ENCODE results near the gene ALG14.
"Not testable (repeated sequence)": the region's sequence is repeated elsewhere in the genome, so short reads cannot be mapped to it uniquely, and the experiment has no call there.

Gene ALG14

DNA sequence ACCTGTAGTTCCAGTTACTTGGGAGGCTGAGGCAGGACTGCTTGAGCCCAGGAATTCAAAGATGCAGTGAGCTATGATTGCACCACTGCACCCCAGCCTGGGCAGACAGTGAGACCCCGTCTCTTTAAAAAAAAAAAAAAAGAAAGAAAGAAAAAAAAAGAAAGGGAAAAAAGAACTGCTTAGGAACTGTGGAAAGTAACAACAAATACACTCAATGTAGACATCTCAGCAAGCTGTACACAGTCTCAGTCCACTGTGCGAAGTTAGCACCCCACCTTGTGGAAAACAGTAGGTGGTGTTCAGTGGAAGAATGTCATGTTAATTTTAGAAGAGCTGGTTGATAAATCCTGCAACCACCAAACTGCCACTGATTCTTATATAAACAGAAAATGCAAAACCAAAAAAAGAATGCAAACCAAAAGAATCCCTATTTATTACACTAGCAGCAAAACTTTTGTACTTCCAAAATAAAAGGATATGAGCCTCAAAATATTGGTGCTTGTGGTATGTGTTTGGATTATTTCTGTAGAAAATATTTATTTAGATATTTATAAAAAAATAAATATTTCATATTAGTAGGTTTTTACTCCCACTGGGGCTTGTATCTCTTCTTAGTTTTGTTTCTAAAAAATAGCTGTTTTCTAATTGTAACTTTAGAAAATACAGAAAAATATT lies 31.1 kb downstream of the ALG14 start:
- no peak for DNase-seq (ENCODE audit: low read depth)

GRCh38 chr1:95040032-95040525 lies 32.7 kb downstream of the ALG14 start:
- no peak for DNase-seq (ENCODE audit: low read depth)

DNA sequence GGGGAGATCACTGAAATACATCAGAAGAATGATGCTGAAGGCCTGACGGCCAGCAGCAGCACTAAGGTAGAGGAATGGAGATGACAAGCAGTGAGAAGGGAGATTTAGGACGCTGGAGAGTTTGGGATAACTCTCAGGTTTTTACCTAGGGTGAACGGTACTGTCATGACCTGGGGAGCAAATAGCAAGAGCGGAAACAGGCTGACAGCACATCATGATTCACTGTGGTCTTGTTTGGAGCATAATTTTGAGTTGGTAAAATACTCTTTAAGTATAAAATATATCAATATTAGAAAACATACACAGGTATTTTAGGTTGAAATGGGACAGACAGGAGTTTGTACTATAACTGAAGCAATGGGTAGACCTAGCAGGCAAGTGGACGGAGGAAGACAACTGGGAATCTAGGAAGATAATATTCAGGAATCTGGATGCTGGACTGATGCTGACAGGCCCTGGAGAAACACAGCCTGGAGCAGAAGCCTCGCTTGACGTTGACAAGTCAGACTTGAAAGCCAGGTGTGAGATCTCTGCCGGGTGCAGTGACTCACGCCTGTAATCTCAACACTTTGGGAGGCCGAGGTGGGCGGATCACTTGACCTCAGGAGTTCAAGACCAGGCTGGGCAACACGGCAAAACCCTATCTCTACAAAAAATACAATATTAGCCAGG lies 33.3 kb downstream of the ALG14 start:
- no peak for DNase-seq (ENCODE audit: low read depth)

- no peak for DNase-seq (ENCODE audit: low read depth)
Observed at GRCh38 chr1:95035536-95035935, 37.2 kb downstream of the ALG14 start.

- no peak for DNase-seq (ENCODE audit: low read depth)
Observed at GRCh38 chr1:95034506-95034905, 38.2 kb downstream of the ALG14 start.

- no peak for DNase-seq (ENCODE audit: low read depth)
Observed at GRCh38 chr1:95033843-95034242, 38.9 kb downstream of the ALG14 start.

DNA sequence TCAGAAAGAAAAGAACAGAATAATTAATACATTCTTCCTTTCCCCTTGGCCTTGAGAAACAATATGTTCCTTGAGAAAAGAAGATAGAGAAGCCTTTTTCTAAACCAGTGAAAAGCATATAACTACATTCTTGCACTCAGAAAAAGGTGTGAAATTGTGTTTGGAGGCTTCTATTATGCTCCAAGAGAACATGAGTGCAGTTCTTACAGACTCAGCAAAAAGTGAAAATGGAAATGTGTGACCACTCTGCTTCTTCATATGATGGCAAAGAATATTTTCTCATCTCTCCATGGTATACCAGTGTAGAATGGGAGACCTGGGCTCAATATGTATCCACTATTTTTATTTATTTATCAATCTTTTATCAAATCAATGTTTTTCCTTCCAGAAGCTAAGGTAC lies 43.2 kb downstream of the ALG14 start:
- DNase-seq (ENCODE audit: low read depth), result no peak

DNA sequence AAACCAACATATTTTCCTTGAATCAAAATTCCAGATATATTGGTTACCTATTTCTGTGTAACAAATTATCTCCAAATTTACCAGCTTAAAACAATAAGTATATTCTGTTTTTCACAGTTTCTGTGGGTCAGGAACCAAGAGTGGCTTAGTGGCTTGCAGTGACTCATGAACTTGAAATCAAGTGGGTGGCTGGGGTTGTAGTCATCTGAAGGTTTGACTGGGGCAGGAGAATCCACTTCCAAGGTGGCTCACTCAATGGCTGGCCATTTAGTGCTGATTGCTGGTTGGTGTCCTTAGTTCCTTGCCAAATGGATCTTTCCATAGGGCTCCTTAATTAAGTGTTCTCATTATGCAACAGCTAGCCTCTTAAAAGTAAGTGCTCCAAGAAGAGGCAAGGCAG lies 43.8 kb downstream of the ALG14 start:
- no peak for DNase-seq (ENCODE audit: low read depth)

GRCh38 chr1:95027046-95027445 lies 45.7 kb downstream of the ALG14 start:
- DNase-seq (ENCODE audit: low read depth), result no peak

- no peak for DNase-seq (ENCODE audit: low read depth)
Observed at GRCh38 chr1:95023399-95024043, 49.2 kb downstream of the ALG14 start.

DNA sequence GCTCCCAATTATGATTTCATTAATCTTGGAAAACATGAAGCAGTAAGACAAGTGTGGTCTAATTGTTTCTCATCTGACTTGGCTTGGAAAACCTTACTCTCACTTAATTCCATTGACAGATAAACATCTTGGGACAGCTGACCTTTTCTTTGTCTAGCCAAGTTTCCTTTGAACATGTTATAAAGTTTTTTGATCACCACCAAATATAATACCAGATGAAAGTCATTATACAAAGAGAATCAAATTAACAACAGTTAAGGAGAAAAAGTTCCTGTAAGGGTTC lies 50.2 kb downstream of the ALG14 start:
- no peak for DNase-seq (ENCODE audit: low read depth)

DNA sequence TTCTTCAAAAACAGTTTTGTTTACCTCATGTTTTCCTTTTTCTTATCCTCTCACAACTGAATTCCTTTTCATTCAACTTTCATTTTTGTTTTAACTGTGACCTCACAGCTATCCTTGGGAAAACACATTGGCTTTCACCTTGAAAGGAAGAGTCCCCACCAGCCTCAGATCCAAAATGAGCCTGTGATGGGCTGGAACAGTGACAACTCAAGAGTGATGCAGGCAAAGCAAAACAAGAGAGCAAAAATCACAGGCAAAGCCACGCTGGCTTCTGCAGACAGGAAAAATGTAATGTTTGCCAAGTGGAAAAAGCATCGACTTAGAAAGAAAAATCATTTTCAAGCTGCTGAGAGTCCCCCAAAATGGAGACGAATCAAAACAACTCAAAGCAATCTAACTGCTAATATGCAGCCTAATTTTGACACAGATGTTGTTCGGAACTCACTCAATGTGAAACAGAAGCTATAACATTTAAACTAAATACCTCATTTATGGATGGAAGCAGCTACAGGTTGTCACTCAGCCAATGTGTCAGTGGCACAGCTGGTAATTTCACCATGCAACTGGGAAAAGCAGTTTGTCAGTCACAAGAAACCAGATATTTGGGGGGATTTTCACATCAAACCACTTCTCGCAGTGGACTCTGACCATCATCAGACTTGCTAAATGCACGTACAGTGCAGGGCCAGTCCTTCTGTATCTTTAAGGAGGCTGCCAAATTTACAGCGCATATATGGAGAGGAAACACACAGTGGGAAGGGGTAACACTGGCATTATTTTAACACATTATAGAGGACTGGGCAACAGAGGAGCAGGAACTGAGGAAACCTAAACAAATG lies 50.7 kb downstream of the ALG14 start:
- no peak for DNase-seq (ENCODE audit: low read depth)

DNA sequence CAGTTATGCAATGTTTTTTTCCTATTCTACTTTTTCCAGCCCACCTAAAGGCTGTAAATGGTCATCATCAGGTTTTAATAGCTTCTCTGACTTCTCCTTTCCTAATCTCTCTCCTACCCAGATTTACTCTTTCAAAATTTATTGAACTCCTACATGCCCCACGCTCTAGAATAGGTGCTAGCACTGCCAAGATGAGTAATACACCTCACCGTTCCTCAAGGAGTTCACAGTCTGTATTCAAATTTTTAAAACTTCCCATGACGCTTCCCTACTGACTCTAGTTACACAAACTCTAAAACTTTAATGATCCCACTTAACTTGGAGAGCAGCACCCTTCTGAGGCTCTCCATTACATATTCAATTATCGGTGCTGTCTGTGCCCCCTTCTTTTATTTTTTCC lies 51.6 kb downstream of the ALG14 start:
- no peak for DNase-seq (ENCODE audit: low read depth)

GRCh38 chr1:95019466-95019865 lies 53.3 kb downstream of the ALG14 start:
- not testable (repeated sequence) for DNase-seq (ENCODE audit: low read depth)

DNA sequence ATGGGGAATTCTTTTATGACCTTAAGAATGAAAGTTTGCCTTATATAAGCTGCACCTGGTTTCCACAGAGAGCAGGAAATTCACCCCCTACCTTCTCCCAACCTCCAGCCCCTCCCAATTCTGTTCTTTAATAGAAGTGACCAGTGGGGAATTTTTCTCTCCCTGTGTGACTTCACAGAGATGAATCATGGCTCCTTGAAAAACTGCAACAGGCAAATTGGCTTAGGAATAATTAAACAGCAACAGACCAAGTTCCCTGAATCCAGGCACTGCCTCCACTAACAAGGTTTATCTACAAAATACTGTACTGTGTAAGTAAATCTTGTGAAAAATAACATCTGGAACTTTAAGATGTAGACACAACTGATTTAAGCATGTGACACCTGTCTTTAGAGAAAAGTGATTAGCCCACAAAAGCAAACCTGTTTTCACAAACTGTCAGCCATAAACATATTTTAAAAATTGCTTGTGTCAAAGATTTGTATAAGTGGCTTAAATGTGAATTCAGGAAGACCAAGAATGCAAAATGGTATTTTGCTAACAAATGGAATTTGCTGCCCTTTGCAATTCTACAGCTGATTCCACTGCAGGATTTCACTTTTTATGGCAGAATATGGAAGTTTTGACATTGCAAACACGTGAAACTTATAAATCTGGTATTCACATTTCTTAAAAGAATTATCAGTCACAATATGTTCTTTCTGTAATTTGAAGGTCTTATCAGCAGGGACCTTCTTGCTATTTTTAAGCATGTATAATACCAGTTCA lies 54.0 kb downstream of the ALG14 start:
- no peak for DNase-seq (ENCODE audit: low read depth)

- DNase-seq (ENCODE audit: low read depth), result no peak
Observed at GRCh38 chr1:95017775-95018174, 55.0 kb downstream of the ALG14 start.

- no peak for DNase-seq (ENCODE audit: low read depth)
Observed at GRCh38 chr1:95015076-95015475, 57.7 kb downstream of the ALG14 start.

GRCh38 chr1:95013950-95014574 lies 58.7 kb downstream of the ALG14 start:
- DNase-seq (ENCODE audit: low read depth), result no peak

DNA sequence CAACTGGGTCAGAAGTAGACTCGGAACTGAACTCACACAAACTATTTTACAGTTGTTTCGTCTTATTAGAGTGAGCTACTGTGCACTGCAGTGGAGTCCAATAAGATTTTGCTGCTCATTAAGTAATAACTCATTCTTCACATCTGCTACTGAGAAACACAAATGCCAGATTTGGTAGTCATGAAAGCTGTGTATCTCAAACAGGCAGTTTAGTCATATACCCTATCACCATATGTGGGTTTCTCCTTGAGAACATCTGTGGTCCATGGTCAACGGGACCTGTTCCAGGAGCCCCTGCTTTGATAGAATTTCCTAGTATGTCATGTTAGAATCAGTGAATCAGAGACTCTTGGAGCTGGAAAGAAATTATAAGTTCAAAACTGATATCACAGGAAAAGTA lies 60.4 kb downstream of the ALG14 start:
- no peak for DNase-seq (ENCODE audit: low read depth)

- DNase-seq (ENCODE audit: low read depth), result no peak
Observed at GRCh38 chr1:95010158-95010557, 62.6 kb downstream of the ALG14 start.

DNA sequence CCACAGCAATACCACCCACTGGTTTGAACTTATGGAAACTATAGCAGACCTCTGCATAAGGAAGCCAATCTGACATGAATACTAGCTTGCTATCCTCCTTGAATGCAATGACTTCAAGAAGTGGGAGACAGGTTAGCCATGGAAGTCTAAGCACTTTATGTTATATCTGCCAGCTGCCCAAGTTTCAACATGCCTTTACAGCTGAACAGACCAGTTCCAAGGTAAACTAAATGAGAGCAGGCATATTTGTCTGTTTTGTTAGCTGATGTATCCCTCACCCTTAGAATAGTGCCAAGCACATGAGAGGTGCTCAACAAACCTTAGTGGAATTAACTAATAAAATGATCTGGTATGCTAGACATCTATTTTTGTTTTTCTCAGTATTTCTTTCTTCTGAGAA lies 65.1 kb downstream of the ALG14 start:
- no peak for DNase-seq (ENCODE audit: low read depth)
